ENCODE results near the gene PDE4B.

GRCh38 chr1:66231217-66231616, 438.5 kb downstream of the PDE4B start:
- TF ChIP-seq CTCF (IDR thresholded peaks at IDR 0.05): no peak
- TF ChIP-seq POLR2A (IDR thresholded peaks at IDR 0.05): no peak
- no peak for TF ChIP-seq EP300 (IDR thresholded peaks at IDR 0.05)
